ENCODE data around the gene SDCBP2. TPM values are rescaled to one million over a fixed set of nuclear protein-coding genes. Genes with fewer than 3 reads are reported as not detected.

SDCBP2 gene
- total RNA-seq, 1 donor from 2014 or later = 4.6 TPM

DNA sequence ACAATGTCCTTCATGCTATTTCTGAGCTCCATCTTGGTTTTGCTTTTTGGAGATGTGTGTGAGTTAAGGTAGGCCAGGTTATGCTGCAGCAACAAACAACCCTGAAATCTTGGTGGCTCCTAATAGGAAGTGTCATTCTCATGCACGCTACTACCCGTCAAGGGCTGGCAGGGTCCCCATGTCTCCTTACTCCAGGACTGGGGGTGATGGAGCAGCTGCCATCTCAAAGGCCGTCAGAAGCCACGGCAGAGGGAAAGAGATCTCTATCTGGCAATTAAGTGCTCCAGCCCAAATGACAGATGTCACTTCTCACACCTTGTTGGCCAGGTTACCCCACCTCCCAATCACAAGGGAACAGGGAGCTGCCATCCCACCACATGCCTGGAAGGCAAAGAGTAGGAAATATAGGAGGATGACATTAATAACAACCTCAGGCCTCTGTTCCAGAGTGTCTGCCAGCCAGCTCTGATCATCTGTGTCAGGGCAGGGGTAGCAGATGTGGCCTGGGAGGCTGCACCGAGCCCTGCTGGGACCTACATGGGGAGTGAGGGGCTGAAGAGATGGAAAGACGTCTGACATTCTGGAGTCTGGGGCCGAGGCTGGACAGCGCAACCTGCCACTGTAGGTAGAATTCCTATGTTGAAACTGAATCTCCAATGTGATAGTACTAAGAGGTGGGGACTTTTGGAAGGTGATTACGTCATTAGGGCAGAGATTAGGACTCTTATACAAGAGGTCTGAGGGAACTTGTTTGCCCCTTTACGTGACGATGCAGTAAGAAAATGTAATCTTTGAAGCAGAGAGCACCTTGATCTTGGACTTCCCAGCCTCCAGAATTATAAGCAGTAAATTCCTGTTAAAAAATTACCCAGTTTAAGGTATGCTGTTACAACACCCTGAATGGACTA, 4.8 kb upstream of the SDCBP2 start:
- H3K79me2 ChIP-seq (ENCODE audit: insufficient read depth, low read length) = peaks cover 41% of the 10 kb centered on the region
- FAIRE-seq = no peak

GRCh38 chr20:1332749-1333300, 3.9 kb upstream of the SDCBP2 start:
- Histone ChIP-seq H3K27me3 (ENCODE audit: insufficient read depth, low read length) (no peaks in the 10 kb centered on the region), H2AFZ (ENCODE audit: low read depth, low read length) (no peak overlapping the region), H3K36me3 (ENCODE audit: insufficient read depth, low read length) (no peaks in the 10 kb centered on the region), H3K4me3 (ENCODE audit: insufficient read depth, low read depth, low read length) (no peak overlapping the region), H3K4me1 (ENCODE audit: insufficient read depth, low read length) (peaks cover 12% of the 10 kb centered on the region), H3K4me2 (ENCODE audit: low read length) (no peak overlapping the region), H3K9ac (ENCODE audit: low read length) (no peak overlapping the region), H3K27ac (ENCODE audit: low read depth, low read length) (no peak overlapping the region), H4K20me1 (ENCODE audit: insufficient read depth, low read length) (peaks cover 68% of the 10 kb centered on the region), H3K79me2 (ENCODE audit: insufficient read depth, low read length) (peaks cover 50% of the 10 kb centered on the region), H3K9me3 (ENCODE audit: insufficient read depth, low read depth, low read length) (no peaks in the 10 kb centered on the region)
- Mint-ChIP-seq H3K27me3 (ENCODE audit: low read depth, unreplicated experiment) (no peaks in the 10 kb centered on the region), H3K4me1 (ENCODE audit: low read depth, unreplicated experiment) (peaks cover 3% of the 10 kb centered on the region), H3K9me3 (ENCODE audit: unreplicated experiment) (no peaks in the 10 kb centered on the region), H3K4me3 (ENCODE audit: unreplicated experiment) (no peak overlapping the region), H3K36me3 (ENCODE audit: low read depth, unreplicated experiment) (peaks cover 8% of the 10 kb centered on the region), H3K27ac (ENCODE audit: unreplicated experiment) (no peak overlapping the region)
- DNase-seq (ENCODE audit: low read depth) = no peak
- no peak for FAIRE-seq
- TF ChIP-seq EZH2 (IDR thresholded peaks at IDR 0.05; ENCODE audit: insufficient read depth, low read length) (no peak), CTCF (IDR thresholded peaks at IDR 0.05; ENCODE audit: insufficient read depth, low read depth, low read length) (no peak)

More for the DNA sequence above, 4.8 kb upstream of the SDCBP2 start:
- H3K9ac ChIP-seq (ENCODE audit: low read length) = no peak overlapping the region
- Mint-ChIP-seq H3K4me3 (ENCODE audit: unreplicated experiment) (no peak overlapping the region), H3K27me3 (ENCODE audit: low read depth, unreplicated experiment) (no peaks in the 10 kb centered on the region), H3K27ac (ENCODE audit: unreplicated experiment) (no peak overlapping the region), H3K36me3 (ENCODE audit: low read depth, unreplicated experiment) (peaks cover 7% of the 10 kb centered on the region), H3K9me3 (ENCODE audit: unreplicated experiment) (no peaks in the 10 kb centered on the region), H3K4me1 (ENCODE audit: low read depth, unreplicated experiment) (no peaks in the 10 kb centered on the region)
- no peak overlapping the region for H3K4me3 ChIP-seq (ENCODE audit: insufficient read depth, low read depth, low read length)
- no peaks in the 10 kb centered on the region for H3K36me3 ChIP-seq (ENCODE audit: insufficient read depth, low read length)
- H4K20me1 ChIP-seq (ENCODE audit: insufficient read depth, low read length) = peaks cover 63% of the 10 kb centered on the region
- no peaks in the 10 kb centered on the region for H3K9me3 ChIP-seq (ENCODE audit: insufficient read depth, low read depth, low read length)
- peaks cover 11% of the 10 kb centered on the region for H3K4me1 ChIP-seq (ENCODE audit: insufficient read depth, low read length)
- TF ChIP-seq CTCF (IDR thresholded peaks at IDR 0.05; ENCODE audit: insufficient read depth, low read depth, low read length) (no peak), EZH2 (IDR thresholded peaks at IDR 0.05; ENCODE audit: insufficient read depth, low read length) (no peak)
- no peak overlapping the region for H2AFZ ChIP-seq (ENCODE audit: low read depth, low read length)
- no peak for DNase-seq (ENCODE audit: low read depth)
- no peak overlapping the region for H3K4me2 ChIP-seq (ENCODE audit: low read length)
- no peaks in the 10 kb centered on the region for H3K27me3 ChIP-seq (ENCODE audit: insufficient read depth, low read length)
- no peak overlapping the region for H3K27ac ChIP-seq (ENCODE audit: low read depth, low read length)

All from astrocyte (in vitro differentiated cells and primary cell).